GM12865 (cell line): ENCODE data around the gene GIMAP2.

Experiments
- DNase-seq: peaks from one replicate; pipeline ENCODE4 v3.0.0; 2010; ENCODE audit warnings: low read depth
- H3K4me3 ChIP-seq: 2 replicates; pipeline ENCODE4 v1.5.1; 2011; ENCODE audit warnings: mild to moderate bottlenecking, low read depth, low read length, control low read depth
- TF ChIP-seq, protein P1 (sequence below): IDR thresholded peaks from 2 replicates; pipeline ENCODE4 v1.5.1; 2011; ENCODE audit warnings: low read length, control low read depth, low read depth, inconsistent platforms; ENCODE audit not compliant: insufficient read depth; ENCODE audit errors: missing control alignments

The GIMAP2 gene

DNA sequence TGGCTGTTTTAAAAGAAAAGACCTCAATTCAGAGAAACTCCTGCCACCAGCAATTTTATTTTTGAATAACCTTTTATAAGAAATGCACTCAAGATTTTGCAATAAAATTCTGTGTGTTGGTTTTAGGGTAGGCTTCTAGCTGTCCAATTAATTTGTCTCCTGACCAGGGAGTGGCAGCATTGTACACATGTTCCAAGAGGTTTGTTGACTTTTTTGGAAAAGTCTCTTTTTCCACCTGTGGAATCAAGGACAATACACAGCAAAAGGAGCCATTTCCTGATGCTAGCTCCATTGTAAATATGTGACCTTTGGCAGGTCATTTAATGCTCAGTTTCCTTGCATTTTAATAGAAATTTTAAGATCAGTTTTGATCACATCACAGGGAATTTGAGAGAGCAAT is 53.5 kb downstream of the GIMAP2 start:
- H3K4me3 ChIP-seq = peak overlapping the region; percentile 88

GRCh38 chr7:150740053-150740452 is 54.5 kb downstream of the GIMAP2 start:
- peak overlapping the region; percentile 88 for H3K4me3 ChIP-seq
- TF ChIP-seq, protein P1, sequence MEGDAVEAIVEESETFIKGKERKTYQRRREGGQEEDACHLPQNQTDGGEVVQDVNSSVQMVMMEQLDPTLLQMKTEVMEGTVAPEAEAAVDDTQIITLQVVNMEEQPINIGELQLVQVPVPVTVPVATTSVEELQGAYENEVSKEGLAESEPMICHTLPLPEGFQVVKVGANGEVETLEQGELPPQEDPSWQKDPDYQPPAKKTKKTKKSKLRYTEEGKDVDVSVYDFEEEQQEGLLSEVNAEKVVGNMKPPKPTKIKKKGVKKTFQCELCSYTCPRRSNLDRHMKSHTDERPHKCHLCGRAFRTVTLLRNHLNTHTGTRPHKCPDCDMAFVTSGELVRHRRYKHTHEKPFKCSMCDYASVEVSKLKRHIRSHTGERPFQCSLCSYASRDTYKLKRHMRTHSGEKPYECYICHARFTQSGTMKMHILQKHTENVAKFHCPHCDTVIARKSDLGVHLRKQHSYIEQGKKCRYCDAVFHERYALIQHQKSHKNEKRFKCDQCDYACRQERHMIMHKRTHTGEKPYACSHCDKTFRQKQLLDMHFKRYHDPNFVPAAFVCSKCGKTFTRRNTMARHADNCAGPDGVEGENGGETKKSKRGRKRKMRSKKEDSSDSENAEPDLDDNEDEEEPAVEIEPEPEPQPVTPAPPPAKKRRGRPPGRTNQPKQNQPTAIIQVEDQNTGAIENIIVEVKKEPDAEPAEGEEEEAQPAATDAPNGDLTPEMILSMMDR = no peak
- no peak for DNase-seq

More for the DNA sequence above, 53.5 kb downstream of the GIMAP2 start:
- TF ChIP-seq, protein P1 = no peak
- no peak for DNase-seq

- H3K4me3 ChIP-seq = peak overlapping the region; percentile 4; the same call in 1 of the 2 replicates
- TF ChIP-seq, protein P1 = no peak
- DNase-seq = no peak
Observed at GRCh38 chr7:150742286-150742968, 56.9 kb downstream of the GIMAP2 start.
